Bronchial epithelial cell (primary cell): ENCODE results near the gene EMSY. TPM values are rescaled to one million over a fixed set of nuclear protein-coding genes. Genes with fewer than 3 reads are reported as not detected.

Experiments used
- DNase-seq: peaks from one replicate; pipeline ENCODE4 v3.0.0-alpha.2; 2010; ENCODE audit warnings: low read depth
- FAIRE-seq: peaks from 2 replicates; lab custom pipeline; 2011; peaks lifted over from hg19 to GRCh38; lab: Jason Lieb, UNC
- H3K27me3 ChIP-seq: 2 replicates; pipeline ENCODE4 v1.5.1; 2011; ENCODE audit warnings: low read length; ENCODE audit not compliant: control insufficient read depth, insufficient read depth
- H3K36me3 ChIP-seq: 2 replicates; pipeline ENCODE4 v1.5.1; 2011; ENCODE audit warnings: low read length; ENCODE audit not compliant: control insufficient read depth, insufficient read depth
- H3K4me3 ChIP-seq: 2 replicates; pipeline ENCODE4 v1.5.1; 2011; ENCODE audit warnings: mild to moderate bottlenecking, low read depth, low read length, control low read depth
- total RNA-seq: library from RNA; depleted of rRNA; stranded (reverse); fragments of >200 nt; gene quantifications from 2 replicates; pipeline ENCODE4 v1.2.1, GENCODE V29; 2014
- TF ChIP-seq, protein P1 (sequence below): IDR thresholded peaks from 2 replicates; pipeline ENCODE4 v1.5.1; 2011; ENCODE audit warnings: mild to moderate bottlenecking, moderate library complexity, low read length, control low read depth, inconsistent platforms; ENCODE audit not compliant: insufficient read depth, severe bottlenecking

EMSY gene
- total RNA-seq, 1 donor from 2014 or later, result 6.1 TPM

DNA sequence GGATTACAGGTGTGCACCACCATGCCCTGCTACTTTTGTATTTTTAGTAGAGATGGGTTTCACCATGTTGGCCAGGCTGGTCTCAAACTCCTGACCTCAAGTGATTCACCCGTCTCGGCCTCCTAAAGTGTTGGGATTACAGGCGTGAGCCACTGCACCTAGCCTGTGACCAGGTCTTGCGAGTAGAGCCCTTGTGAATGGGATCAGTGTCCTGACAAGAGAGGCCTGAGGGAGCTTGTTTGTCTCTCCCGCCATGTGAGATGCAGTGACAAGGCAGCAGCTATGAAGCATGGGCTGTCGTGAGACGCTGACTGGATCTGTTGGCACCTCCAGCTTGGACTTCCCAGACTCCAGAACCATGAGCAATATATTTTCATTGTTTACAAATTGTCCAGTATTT lies 156.5 kb downstream of the EMSY start:
- TF ChIP-seq, protein P1, sequence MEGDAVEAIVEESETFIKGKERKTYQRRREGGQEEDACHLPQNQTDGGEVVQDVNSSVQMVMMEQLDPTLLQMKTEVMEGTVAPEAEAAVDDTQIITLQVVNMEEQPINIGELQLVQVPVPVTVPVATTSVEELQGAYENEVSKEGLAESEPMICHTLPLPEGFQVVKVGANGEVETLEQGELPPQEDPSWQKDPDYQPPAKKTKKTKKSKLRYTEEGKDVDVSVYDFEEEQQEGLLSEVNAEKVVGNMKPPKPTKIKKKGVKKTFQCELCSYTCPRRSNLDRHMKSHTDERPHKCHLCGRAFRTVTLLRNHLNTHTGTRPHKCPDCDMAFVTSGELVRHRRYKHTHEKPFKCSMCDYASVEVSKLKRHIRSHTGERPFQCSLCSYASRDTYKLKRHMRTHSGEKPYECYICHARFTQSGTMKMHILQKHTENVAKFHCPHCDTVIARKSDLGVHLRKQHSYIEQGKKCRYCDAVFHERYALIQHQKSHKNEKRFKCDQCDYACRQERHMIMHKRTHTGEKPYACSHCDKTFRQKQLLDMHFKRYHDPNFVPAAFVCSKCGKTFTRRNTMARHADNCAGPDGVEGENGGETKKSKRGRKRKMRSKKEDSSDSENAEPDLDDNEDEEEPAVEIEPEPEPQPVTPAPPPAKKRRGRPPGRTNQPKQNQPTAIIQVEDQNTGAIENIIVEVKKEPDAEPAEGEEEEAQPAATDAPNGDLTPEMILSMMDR, result no peak

DNA sequence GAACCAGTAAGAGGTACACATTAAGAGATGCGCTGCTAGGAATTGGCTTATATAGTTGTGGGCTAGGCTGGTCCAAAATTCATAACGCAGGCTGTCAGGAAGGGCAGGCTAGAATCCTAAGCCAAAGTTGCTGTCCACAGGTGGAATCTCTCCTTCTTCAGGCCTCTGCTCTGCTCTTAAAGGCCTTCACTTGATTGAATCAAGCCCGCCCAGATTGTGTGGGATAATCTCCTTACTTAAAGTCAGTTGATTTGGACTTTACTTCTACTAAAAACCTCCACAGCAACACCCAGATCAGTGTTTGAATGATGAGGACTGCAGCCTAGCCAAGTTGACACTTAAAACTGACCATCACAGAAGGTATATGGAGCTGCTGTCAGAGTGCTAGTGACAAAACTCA lies 156.9 kb downstream of the EMSY start:
- Histone ChIP-seq H3K27me3 (no peaks in the 10 kb centered on the region), H3K36me3 (no peaks in the 10 kb centered on the region), H3K4me3 (no peak overlapping the region)
- no peak for FAIRE-seq
- DNase-seq, result no peak
- TF ChIP-seq, protein P1, result no peak

More for the DNA sequence above, 156.5 kb downstream of the EMSY start:
- no peak for DNase-seq
- no peaks in the 10 kb centered on the region for H3K36me3 ChIP-seq
- no peaks in the 10 kb centered on the region for H3K27me3 ChIP-seq
- H3K4me3 ChIP-seq, result no peak overlapping the region
- FAIRE-seq, result no peak

DNA sequence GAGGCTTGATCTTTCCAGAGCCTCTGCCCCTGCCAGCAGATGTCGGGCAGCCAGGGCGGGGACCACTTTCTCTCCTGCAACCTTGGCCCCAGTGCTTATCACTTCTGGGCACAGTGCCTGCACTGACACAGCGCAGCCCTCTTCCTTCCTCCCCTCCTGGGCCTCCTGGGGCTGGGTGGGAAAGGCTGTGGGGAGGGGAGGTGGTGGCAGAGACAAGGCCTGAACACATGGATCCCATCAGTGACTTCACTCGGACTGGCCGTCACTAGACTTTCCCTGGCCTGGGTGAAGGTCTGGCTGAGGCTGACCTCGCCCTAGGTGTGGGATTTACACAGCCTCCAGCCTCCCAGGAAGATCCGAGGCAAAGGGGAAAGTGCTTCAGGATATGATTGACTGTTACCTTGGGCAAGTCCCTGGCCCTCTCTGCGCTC lies 157.6 kb downstream of the EMSY start:
- DNase-seq (no peak), FAIRE-seq (no peak)
- no peaks in the 10 kb centered on the region for H3K36me3 ChIP-seq
- no peak overlapping the region for H3K4me3 ChIP-seq
- no peaks in the 10 kb centered on the region for H3K27me3 ChIP-seq
- TF ChIP-seq, protein P1, result no peak

Other genes starting within 250 kb of the EMSY start
- gene WNT11, start 238.5 kb upstream of the EMSY start, total RNA-seq, result 0.13 TPM in 1 of 2 replicates, not detected in the other
- gene THAP12, start 63.9 kb upstream of the EMSY start, total RNA-seq, result 35.3 and 42.9 TPM in 2 replicates
- 0.26 TPM in 2 replicates for gene GVQW3, start 63.7 kb upstream of the EMSY start, total RNA-seq
- gene LRRC32, start 225.7 kb downstream of the EMSY start, total RNA-seq, result 0.26 TPM in 1 of 2 replicates, not detected in the other